IPS-NIHi7 (cell line): ENCODE results near the gene NFE2L3.
"Not testable (repeated sequence)": the region's sequence is repeated elsewhere in the genome, so short reads cannot be mapped to it uniquely, and the experiment has no call there.

ENCODE experiments used
- DNase-seq: peaks from one replicate; pipeline ENCODE4 v3.0.0; 2012; ENCODE audit warnings: mixed read lengths; ENCODE audit errors: extremely low spot score

Gene NFE2L3

GRCh38 chr7:26147030-26147429, 5.0 kb upstream of the NFE2L3 start:
- no peak for DNase-seq

GRCh38 chr7:26147646-26148306, 4.2 kb upstream of the NFE2L3 start:
- DNase-seq: not testable (repeated sequence)

DNA sequence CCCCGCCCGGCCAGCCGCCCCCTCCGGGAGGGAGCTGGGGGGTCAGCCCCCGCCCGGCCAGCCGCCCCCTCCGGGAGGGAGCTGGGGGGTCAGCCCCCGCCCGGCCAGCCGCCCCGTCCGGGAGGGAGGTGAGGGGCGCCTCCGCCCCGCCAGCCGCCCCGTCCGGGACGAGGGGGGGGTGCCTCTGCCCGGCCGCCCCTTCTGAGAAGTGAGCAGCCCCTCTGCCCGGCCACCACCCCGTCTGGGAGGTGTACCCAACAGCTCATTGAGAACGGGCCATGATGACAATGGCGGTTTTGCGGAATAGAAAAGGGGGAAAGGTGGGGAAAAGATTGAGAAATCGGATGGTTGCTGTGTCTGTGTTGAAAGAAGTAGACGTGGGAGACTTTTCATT, 3.7 kb upstream of the NFE2L3 start:
- DNase-seq: not testable (repeated sequence)

- DNase-seq: no peak
Observed at GRCh38 chr7:26149391-26149977, 2.5 kb upstream of the NFE2L3 start.

- no peak for DNase-seq
Observed at GRCh38 chr7:26151096-26151495, 902 bp upstream of the NFE2L3 start.

- DNase-seq: no peak
Observed at GRCh38 chr7:26151650-26151952, 397 bp upstream of the NFE2L3 start.

- not testable (repeated sequence) for DNase-seq
Observed at GRCh38 chr7:26152782-26153240, 813 bp downstream of the NFE2L3 start.

DNA sequence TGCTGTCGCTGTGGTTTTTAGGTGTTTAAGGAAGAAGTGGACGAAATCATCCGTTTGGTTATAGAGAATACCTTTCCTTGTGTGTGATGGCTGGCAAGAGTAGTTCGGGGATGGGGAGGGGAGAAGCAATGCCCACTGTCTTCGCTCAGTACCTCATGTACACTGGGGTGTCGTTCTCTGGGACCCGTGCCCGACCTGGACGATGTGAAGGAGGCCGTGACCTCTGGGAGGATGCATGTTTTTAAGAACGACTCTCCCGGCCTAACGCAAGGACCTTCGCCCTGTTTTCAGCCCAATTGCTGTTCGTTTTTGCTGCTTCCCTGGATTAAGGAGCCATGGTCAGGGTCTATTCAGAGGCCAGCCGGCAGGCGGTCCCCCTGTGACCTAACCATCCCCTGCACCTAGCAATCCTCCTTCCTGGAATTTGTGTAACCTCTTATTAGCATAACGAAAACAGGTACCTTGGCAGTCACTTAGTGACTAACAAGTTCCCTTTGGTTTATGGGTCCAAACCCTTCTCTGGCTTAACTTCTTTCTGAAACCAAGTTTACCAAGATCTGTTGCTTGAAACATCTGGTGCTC, 1.3 kb downstream of the NFE2L3 start:
- DNase-seq: peak; percentile 43

DNA sequence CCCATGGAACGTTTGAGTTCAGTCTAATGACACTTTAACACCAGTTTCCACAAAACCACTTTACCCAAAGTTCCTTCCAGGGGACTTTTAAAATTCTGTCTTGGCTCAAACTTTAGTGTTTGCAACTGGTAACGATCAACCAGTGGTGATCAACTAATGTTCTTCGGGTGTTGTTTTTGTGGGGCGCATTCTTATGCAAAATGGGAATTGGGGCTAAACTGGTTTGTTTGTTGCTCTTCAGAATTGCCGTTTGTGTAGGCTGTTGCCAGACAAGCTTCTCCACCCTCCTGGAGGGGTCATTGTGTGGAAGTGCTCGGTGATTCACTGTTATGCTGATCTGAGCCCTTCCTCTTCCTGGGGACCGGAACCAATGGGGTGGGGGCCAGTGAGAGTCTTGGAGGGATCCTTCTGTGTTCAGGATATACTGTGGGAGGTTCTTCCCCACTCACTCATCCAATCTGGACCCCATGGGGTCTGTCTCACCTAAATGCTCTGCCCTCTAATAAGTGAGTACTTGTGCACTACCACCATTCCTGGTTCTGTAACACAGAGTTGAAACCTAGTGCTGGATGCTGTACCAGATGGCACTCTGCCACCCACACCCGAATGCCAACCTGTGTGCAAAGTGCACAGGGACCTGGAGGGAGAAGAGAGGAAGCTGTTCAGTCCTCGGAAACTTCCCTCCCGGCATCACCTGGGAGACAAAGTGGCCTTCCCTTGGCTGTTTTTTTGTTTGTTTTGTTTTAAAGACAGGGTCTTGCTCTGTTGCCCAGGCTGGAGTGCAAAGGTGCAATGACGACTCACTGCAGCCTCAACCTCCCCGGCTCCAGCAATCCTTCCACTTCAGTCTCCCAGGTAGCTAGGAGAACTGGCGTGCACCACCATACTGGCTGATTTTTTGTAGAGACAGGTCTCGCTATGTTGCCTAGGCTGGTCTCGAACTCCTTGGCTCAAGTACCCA, 2.1 kb downstream of the NFE2L3 start:
- peak; percentile 71 for DNase-seq

- no peak for DNase-seq
Observed at GRCh38 chr7:26155531-26156375, 3.8 kb downstream of the NFE2L3 start.

- DNase-seq: no peak
Observed at GRCh38 chr7:26156451-26157420, 4.7 kb downstream of the NFE2L3 start.

GRCh38 chr7:26157520-26158105, 5.6 kb downstream of the NFE2L3 start:
- no peak for DNase-seq

GRCh38 chr7:26159243-26159642, 7.2 kb downstream of the NFE2L3 start:
- no peak for DNase-seq

GRCh38 chr7:26160896-26161295, 8.9 kb downstream of the NFE2L3 start:
- no peak for DNase-seq

DNA sequence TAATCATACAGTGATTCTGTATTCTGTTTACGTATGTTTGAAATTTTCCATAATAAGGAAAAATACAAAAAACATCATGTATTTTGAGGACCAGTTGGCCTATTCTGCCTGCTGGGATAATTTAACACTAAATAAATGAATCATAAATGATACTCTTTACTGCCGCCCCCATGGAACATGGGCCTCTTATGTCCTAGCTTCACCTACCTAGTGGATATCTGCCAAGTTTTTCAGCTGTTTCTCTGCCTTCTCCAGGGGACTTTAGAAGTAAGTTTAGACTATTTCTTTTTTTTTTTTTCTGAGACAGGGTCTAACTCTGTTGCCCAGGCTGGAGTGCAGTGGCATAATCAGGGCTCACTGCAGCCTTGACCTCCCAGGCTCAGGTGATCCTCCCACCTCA, 10.4 kb downstream of the NFE2L3 start:
- DNase-seq: no peak

GRCh38 chr7:26163804-26164203, 11.8 kb downstream of the NFE2L3 start:
- not testable (repeated sequence) for DNase-seq

DNA sequence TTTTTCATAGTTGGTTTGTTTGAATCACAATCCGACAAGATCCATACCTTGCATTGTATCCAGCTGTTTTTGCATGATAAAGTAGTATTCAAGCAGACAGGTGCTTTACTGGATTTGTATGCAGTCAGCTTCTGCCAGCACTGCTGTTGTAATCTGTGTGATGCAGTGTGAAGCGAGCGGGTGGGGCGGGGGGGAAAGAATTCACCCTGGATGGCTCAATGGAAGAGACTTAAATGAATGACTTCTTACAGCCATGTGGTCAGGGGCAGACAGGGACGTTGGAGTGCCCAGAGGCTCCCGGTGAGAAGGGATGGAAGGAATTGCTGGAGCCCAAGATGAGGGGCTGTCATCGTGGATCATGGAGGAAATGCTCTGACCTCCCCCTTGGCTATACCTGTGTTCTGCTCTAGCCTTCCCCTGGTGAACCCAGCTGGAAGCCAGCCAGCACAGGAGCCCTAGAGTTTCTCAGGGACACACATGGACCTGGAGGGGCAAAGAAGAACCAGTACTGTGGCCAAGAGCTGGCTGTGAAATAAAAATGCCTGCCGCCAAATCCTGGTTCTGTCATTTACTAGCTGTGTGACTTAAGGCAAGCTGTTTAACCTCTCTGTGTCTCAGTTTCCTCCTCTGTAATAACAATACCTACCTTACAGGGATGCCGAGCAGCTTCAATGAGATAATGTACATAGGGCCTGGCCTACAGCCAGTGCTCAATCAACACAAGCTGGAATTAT, 14.1 kb downstream of the NFE2L3 start:
- no peak for DNase-seq

- DNase-seq: no peak
Observed at GRCh38 chr7:26166684-26167266, 14.8 kb downstream of the NFE2L3 start.
